CD4-positive, alpha-beta T cell (primary cell): ENCODE data around the gene MTX1. TPM values are rescaled to one million over a fixed set of nuclear protein-coding genes. Genes with fewer than 3 reads are reported as not detected.
A peak's percentile ranks its signal among the peaks of the same experiment; 100 is the strongest.
"Not testable (repeated sequence)": the region's sequence is repeated elsewhere in the genome, so short reads cannot be mapped to it uniquely, and the experiment has no call there.

Experiments
- ATAC-seq: fragments of 200-7000 bp; cut with Tn5 transposase; one replicate; pipeline ENCODE4 v1.10.0; 2022; ENCODE audit warnings: mild to moderate bottlenecking; ENCODE audit not compliant: poor library complexity
- CTCF ChIA-PET: fragments of 350-600 bp; sonication (Branson Sonifier 250); formaldehyde crosslinking; loops from one replicate; lab custom pipeline; 2021; ENCODE audit warnings: antibody characterized with exemption, inconsistent platforms; lab: Charles Lee
- POLR2A ChIA-PET: fragments of 350-600 bp; sonication (Branson Sonifier 250); formaldehyde crosslinking; loops from one replicate; lab custom pipeline; 2021; ENCODE audit warnings: antibody characterized with exemption, inconsistent platforms; lab: Charles Lee
- DNase-seq, 14 experiments: peaks; one replicate each; pipeline ENCODE4 v3.0.0-alpha.2; 2013 to 2020; ENCODE audit warnings: mixed read lengths in 2 of 14
- H3K27ac ChIP-seq, 2 donors: one replicate each; pipeline versions ENCODE4 v1.5.1 to v1.7.0; 2013; ENCODE audit warnings: low read length in 2 of 2, low read depth in 1 of 2, mild to moderate bottlenecking in 1 of 2
- H3K27me3 ChIP-seq, 2 experiments: 1 replicate in 1 of 2; 2 replicates in 1 of 2; pipeline versions ENCODE4 v1.6.1 to v1.7.0; 2013; ENCODE audit warnings: low read length in 2 of 2, control low read depth in 1 of 2, mild to moderate bottlenecking in 1 of 2, moderate library complexity in 1 of 2; ENCODE audit not compliant: insufficient read depth in 2 of 2, control insufficient read depth in 1 of 2
- H3K36me3 ChIP-seq: one replicate; pipeline ENCODE4 v1.6.1; 2013; ENCODE audit warnings: low read length, control low read depth; ENCODE audit not compliant: insufficient read depth
- H3K4me1 ChIP-seq: one replicate; pipeline ENCODE4 v1.6.1; 2013; ENCODE audit warnings: low read length, control low read depth; ENCODE audit not compliant: insufficient read depth
- H3K4me3 ChIP-seq: one replicate; pipeline ENCODE4 v1.5.1; 2013; ENCODE audit warnings: mild to moderate bottlenecking, low read length, moderate library complexity
- H3K9me3 ChIP-seq, 2 experiments: 1 replicate in 1 of 2; 2 replicates in 1 of 2; pipeline versions ENCODE4 v1.6.1 to v1.7.0; 2013; ENCODE audit warnings: low read length in 2 of 2, mild to moderate bottlenecking in 2 of 2, control low read depth in 1 of 2, moderate library complexity in 1 of 2; ENCODE audit not compliant: control insufficient read depth in 1 of 2, insufficient read depth in 1 of 2
- H3K27ac Mint-ChIP-seq: one replicate; pipeline ENCODE4 v1.8.0; 2020; ENCODE audit warnings: mixed read lengths
- H3K27me3 Mint-ChIP-seq: one replicate; pipeline ENCODE4 v1.8.0; 2021; ENCODE audit warnings: mixed read lengths
- H3K36me3 Mint-ChIP-seq: one replicate; pipeline ENCODE4 v1.8.0; 2021; ENCODE audit warnings: low read depth, mixed read lengths
- H3K4me1 Mint-ChIP-seq: one replicate; pipeline ENCODE4 v1.8.0; 2021; ENCODE audit warnings: low read depth, mixed read lengths
- H3K4me3 Mint-ChIP-seq: one replicate; pipeline ENCODE4 v1.8.0; 2020; ENCODE audit warnings: mild to moderate bottlenecking, mixed read lengths
- H3K9me3 Mint-ChIP-seq: one replicate; pipeline ENCODE4 v1.8.0; 2020; ENCODE audit warnings: mixed read lengths
- CTCF ChIP-seq: fragments of 200-600 bp; IDR thresholded peaks from one replicate; pipeline ENCODE4 v1.8.0; 2022; ENCODE audit warnings: antibody characterized with exemption, mild to moderate bottlenecking
- intact Hi-C, 2 experiments: fragments of 100-400 bp; cut with DNase I in 1 of 2; cut with micrococcal nuclease in 1 of 2; formaldehyde crosslinking; loops; one replicate each; pipeline versions ENCODE4 v1.15.1 to v1.9.0; 2023 to 2025; cut with DNase I, micrococcal nuclease
- total RNA-seq, 174 experiments: library from RNA in 2 of 174; stranded (reverse) in 2 of 174; gene quantifications; one replicate each; pipeline ENCODE4 v1.2.3 and lab custom pipeline; 2021 to 2026

The MTX1 gene
- total RNA-seq, 2 experiments from 2014 or later = 19.9 to 20.7 TPM

GRCh38 chr1:155223047-155223446 is 14.6 kb downstream of the MTX1 start:
- DNase-seq (no peak), ATAC-seq (no peak)
- Mint-ChIP-seq H3K36me3 (no peaks in the 10 kb centered on the region), H3K27me3 (no peaks in the 10 kb centered on the region), H3K9me3 (no peaks in the 10 kb centered on the region), H3K27ac (no peak overlapping the region), H3K4me1 (peaks cover 31% of the 10 kb centered on the region), H3K4me3 (no peak overlapping the region)
- TF ChIP-seq CTCF = no peak
- Histone ChIP-seq H3K36me3 (peaks cover 4% of the 10 kb centered on the region), H3K4me1 (peaks cover 36% of the 10 kb centered on the region), H3K4me3 (no peak overlapping the region), H3K27ac (no peak overlapping the region), H3K9me3 (no peaks in the 10 kb centered on the region), H3K27me3 (no peaks in the 10 kb centered on the region)
- ChIA-PET CTCF (interaction anchor here (1.9 kb wide), 1 partner anchor 21 kb away, joined by 5 read pairs; no protein-coding TSS in a partner anchor), POLR2A (no interaction called here)
- intact Hi-C loops = no loop called here

- not testable (repeated sequence) for H3K4me3 ChIP-seq, H3K27ac ChIP-seq, H3K4me3 Mint-ChIP-seq, H3K36me3 ChIP-seq, H3K9me3 ChIP-seq, H3K9me3 Mint-ChIP-seq, H3K36me3 Mint-ChIP-seq, H3K27ac Mint-ChIP-seq, H3K27me3 ChIP-seq, ATAC-seq, DNase-seq, H3K27me3 Mint-ChIP-seq
- H3K4me1 Mint-ChIP-seq = peaks cover 26% of the 10 kb centered on the region
- intact Hi-C loops = loop anchor here (5.0 kb wide), 2 partner anchors 33 to 133 kb away; no protein-coding TSS in a partner anchor
- POLR2A ChIA-PET = interaction anchor here (2.5 to 3.4 kb wide), 2 partner anchors 19 to 31 kb away, joined by 8 to 16 read pairs; no protein-coding TSS in a partner anchor
- CTCF ChIA-PET = interaction anchor here (0.8 to 1.5 kb wide), 2 partner anchors 21 to 58 kb away, joined by 3 read pairs; no protein-coding TSS in a partner anchor
- H3K4me1 ChIP-seq = peaks cover 28% of the 10 kb centered on the region
These were observed 16.9 kb downstream of the MTX1 start for GRCh38 chr1:155225404-155225759.

- H3K27me3 Mint-ChIP-seq = no peaks in the 10 kb centered on the region
- Histone ChIP-seq H3K27me3 (no peaks in the 10 kb centered on the region), H3K36me3 (peaks cover 4% of the 10 kb centered on the region), H3K4me3 (peak overlapping the region; percentile 75), H3K9me3 (no peaks in the 10 kb centered on the region), H3K27ac (peak overlapping the region; percentile 82 to 87), H3K4me1 (peaks cover 25% of the 10 kb centered on the region)
- peak overlapping the region; percentile 74 for H3K27ac Mint-ChIP-seq
- H3K36me3 Mint-ChIP-seq = no peaks in the 10 kb centered on the region
- DNase-seq (peak; percentile 70 to 96 (median 88)), ATAC-seq (peak; percentile 57)
- ChIA-PET POLR2A (interaction anchor here (0.9 to 3.4 kb wide), 12 partner anchors 7 to 98 kb away, joined by 3 to 42 read pairs (median 5); partner anchors contain the start of genes KRTCAP2, MTX1 and THBS3), CTCF (interaction anchor here (0.8 to 3.3 kb wide), 15 partner anchors 15 to 142 kb away, joined by 3 to 23 read pairs (median 3); partner anchors contain the start of genes KRTCAP2, MTX1 and TRIM46)
- H3K9me3 Mint-ChIP-seq = no peaks in the 10 kb centered on the region
- intact Hi-C loops = loop anchor here (1.0 to 5.0 kb wide), 5 partner anchors 19 to 136 kb away; partner anchors contain the start of gene THBS3 (in 2 of the 2)
- peak; percentile 81 for TF ChIP-seq CTCF
- H3K4me1 Mint-ChIP-seq = peaks cover 26% of the 10 kb centered on the region
- peak overlapping the region; percentile 72 for H3K4me3 Mint-ChIP-seq
These were observed 17.9 kb downstream of the MTX1 start for GRCh38 chr1:155226188-155226909.
